ENCODE results near the gene RTTN. TPM values are rescaled to one million over a fixed set of nuclear protein-coding genes. Genes with fewer than 3 reads are reported as not detected.
A peak's percentile ranks its signal among the peaks of the same experiment; 100 is the strongest.

Gene RTTN
- total RNA-seq, 1 donor from 2014 or later = 8.8 TPM

DNA sequence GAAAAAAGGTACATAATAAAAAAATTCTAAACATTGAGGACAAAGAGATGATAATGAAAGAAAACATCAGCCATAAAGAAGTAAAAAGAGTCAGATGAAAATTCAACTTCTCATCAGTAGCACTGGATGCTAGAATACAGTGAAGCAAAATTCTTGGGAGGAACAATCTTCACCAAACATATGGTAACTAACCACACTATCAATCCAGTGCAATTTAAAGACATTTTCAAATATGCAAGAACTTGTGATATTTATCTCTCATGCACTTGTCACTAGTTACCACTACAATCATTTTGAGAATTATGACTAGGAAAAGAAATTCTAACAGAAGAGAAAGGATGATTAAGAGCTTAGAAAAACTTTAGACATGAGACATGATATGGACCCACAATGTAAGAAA, 127.4 kb downstream of the RTTN start:
- TF ChIP-seq, protein P1, sequence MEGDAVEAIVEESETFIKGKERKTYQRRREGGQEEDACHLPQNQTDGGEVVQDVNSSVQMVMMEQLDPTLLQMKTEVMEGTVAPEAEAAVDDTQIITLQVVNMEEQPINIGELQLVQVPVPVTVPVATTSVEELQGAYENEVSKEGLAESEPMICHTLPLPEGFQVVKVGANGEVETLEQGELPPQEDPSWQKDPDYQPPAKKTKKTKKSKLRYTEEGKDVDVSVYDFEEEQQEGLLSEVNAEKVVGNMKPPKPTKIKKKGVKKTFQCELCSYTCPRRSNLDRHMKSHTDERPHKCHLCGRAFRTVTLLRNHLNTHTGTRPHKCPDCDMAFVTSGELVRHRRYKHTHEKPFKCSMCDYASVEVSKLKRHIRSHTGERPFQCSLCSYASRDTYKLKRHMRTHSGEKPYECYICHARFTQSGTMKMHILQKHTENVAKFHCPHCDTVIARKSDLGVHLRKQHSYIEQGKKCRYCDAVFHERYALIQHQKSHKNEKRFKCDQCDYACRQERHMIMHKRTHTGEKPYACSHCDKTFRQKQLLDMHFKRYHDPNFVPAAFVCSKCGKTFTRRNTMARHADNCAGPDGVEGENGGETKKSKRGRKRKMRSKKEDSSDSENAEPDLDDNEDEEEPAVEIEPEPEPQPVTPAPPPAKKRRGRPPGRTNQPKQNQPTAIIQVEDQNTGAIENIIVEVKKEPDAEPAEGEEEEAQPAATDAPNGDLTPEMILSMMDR (IDR thresholded peaks at IDR 0.05) = no peak
- H3K27ac Mint-ChIP-seq (ENCODE audit: unreplicated experiment) = no peak overlapping the region
- no peak overlapping the region for H3K4me3 Mint-ChIP-seq (ENCODE audit: unreplicated experiment)
- no peaks in the 10 kb centered on the region for H3K27me3 Mint-ChIP-seq (ENCODE audit: unreplicated experiment)
- no peak for DNase-seq (ENCODE audit: extremely low spot score, unreplicated experiment)
- peaks cover 5% of the 10 kb centered on the region for H3K9me3 Mint-ChIP-seq (ENCODE audit: unreplicated experiment)
- no peaks in the 10 kb centered on the region for H3K36me3 Mint-ChIP-seq (ENCODE audit: unreplicated experiment)
- peaks cover 4% of the 10 kb centered on the region for H3K4me1 Mint-ChIP-seq (ENCODE audit: unreplicated experiment)

DNA sequence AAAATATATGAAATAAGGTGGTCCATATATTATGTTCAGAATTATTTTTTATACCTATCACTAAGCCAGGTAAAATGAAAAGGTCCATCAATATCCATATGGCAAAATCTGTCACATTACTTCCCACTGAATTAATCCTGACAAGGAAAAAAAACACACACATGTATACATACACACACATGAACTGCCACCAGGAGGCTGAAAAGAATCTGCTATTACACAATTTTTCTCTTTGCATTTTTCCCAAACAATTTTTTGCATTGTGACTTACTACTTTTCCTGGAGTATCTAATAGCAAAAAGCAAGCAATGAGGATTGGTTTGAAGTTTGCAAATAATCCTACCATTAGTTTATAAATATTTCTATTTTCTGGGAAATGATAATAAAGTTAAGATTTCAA, 129.6 kb downstream of the RTTN start:
- H3K27ac Mint-ChIP-seq (ENCODE audit: unreplicated experiment) = no peak overlapping the region
- H3K4me3 Mint-ChIP-seq (ENCODE audit: unreplicated experiment) = no peak overlapping the region
- TF ChIP-seq, protein P1 (IDR thresholded peaks at IDR 0.05) = peak; percentile 17
- H3K27me3 Mint-ChIP-seq (ENCODE audit: unreplicated experiment) = no peaks in the 10 kb centered on the region
- no peak for DNase-seq (ENCODE audit: extremely low spot score, unreplicated experiment)
- no peaks in the 10 kb centered on the region for H3K36me3 Mint-ChIP-seq (ENCODE audit: unreplicated experiment)
- peaks cover 12% of the 10 kb centered on the region for H3K4me1 Mint-ChIP-seq (ENCODE audit: unreplicated experiment)
- peaks cover 5% of the 10 kb centered on the region for H3K9me3 Mint-ChIP-seq (ENCODE audit: unreplicated experiment)

DNA sequence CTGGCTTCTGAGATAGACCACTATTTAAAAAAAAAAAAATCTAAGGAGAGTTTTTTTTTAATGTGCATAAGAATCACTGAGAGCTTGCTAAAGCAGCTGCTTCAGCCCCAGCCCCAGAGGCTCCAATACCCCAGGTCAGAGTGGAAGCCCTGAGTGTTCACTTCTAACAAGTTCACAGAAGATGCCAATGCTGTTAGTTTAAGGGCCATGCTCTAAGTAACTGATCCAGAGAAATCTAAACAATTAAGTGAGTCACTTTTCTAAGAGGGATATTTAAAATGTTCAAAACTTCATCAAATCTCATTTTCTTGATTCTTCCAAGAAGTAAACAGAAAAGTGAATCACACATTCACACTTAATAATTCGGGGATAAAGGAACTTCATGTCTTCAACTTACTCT, 131.4 kb downstream of the RTTN start:
- Mint-ChIP-seq H3K4me3 (ENCODE audit: unreplicated experiment) (no peak overlapping the region), H3K27me3 (ENCODE audit: unreplicated experiment) (no peaks in the 10 kb centered on the region), H3K9me3 (ENCODE audit: unreplicated experiment) (no peaks in the 10 kb centered on the region), H3K27ac (ENCODE audit: unreplicated experiment) (no peak overlapping the region), H3K4me1 (ENCODE audit: unreplicated experiment) (peaks cover 12% of the 10 kb centered on the region), H3K36me3 (ENCODE audit: unreplicated experiment) (peaks cover 3% of the 10 kb centered on the region)
- no peak for DNase-seq (ENCODE audit: extremely low spot score, unreplicated experiment)
- TF ChIP-seq, protein P1 (IDR thresholded peaks at IDR 0.05) = no peak

DNA sequence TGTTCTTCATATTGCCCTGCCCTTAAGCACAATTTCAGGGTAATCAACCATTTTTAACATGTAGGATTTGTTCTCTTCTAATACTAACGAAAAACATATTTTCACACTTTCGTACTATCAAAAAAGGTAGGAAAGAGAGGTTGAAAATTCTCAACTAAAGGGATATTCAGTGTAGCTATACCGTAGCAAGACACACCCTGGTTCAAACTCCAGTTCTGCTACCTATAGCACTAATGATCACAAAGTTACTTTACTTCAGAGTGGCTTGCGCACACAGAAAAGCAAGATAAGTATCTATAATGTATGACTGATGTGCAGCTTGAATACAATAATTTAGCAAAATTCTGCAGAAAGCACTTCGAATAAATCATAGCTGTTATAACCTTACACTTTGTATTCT, 132.1 kb downstream of the RTTN start:
- TF ChIP-seq, protein P1 (IDR thresholded peaks at IDR 0.05) = no peak
- Mint-ChIP-seq H3K27ac (ENCODE audit: unreplicated experiment) (no peak overlapping the region), H3K4me1 (ENCODE audit: unreplicated experiment) (peaks cover 12% of the 10 kb centered on the region), H3K27me3 (ENCODE audit: unreplicated experiment) (no peaks in the 10 kb centered on the region), H3K4me3 (ENCODE audit: unreplicated experiment) (no peak overlapping the region), H3K9me3 (ENCODE audit: unreplicated experiment) (no peaks in the 10 kb centered on the region), H3K36me3 (ENCODE audit: unreplicated experiment) (peaks cover 7% of the 10 kb centered on the region)
- DNase-seq (ENCODE audit: extremely low spot score, unreplicated experiment) = no peak

DNA sequence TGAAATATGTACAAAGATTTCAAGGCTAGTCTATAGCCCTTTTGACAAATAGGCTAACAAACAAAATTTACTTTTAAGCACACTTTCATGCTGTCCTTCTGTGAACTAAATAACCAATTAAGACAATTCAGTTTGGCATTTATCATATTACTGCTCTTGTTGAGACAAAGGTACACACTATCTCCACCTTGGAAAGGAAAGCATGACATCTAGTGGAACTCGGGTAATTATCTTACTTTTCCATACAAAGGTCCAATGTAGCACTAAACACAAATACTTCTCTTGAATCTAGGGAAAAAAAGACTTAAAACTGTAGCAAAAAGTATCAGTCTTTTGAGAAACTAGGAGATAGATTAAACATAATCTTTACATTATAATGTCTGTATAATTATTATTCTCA, 132.8 kb downstream of the RTTN start:
- Mint-ChIP-seq H3K27me3 (ENCODE audit: unreplicated experiment) (no peaks in the 10 kb centered on the region), H3K4me1 (ENCODE audit: unreplicated experiment) (peaks cover 12% of the 10 kb centered on the region), H3K36me3 (ENCODE audit: unreplicated experiment) (peaks cover 7% of the 10 kb centered on the region), H3K27ac (ENCODE audit: unreplicated experiment) (no peak overlapping the region), H3K9me3 (ENCODE audit: unreplicated experiment) (no peaks in the 10 kb centered on the region), H3K4me3 (ENCODE audit: unreplicated experiment) (no peak overlapping the region)
- TF ChIP-seq, protein P1 (IDR thresholded peaks at IDR 0.05) = peak; percentile 70
- no peak for DNase-seq (ENCODE audit: extremely low spot score, unreplicated experiment)
